GM18519 (cell line): ENCODE results near the gene PIK3R6.

Experiments
- ATAC-seq: cut with Tn5 transposase; IDR thresholded peaks from one replicate; pipeline ENCODE4 v1.9.1; 2021; ENCODE audit warnings: mild to moderate bottlenecking, moderate library complexity; ENCODE audit not compliant: unreplicated experiment, low FRiP score

The PIK3R6 gene

DNA sequence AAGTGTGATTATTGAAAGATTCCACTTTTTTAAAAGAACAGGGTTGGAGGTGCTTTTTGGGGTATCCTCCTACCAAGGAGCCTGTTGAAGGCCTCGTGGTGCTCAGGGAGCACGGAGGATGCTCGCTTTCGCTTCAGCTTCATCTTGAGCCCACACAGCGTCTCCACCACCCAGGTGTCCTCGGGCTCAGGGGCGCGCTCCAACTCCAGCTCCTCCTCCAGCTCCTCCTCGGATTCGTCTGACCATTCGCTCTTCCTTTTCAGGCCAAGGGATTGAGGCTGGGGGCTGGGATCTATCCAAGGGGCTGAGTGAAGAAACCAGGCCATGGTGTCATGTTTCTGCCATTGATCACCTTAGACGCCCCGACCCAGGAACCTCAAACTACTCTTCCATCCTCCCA, 110.3 kb downstream of the PIK3R6 start:
- no peak for ATAC-seq

DNA sequence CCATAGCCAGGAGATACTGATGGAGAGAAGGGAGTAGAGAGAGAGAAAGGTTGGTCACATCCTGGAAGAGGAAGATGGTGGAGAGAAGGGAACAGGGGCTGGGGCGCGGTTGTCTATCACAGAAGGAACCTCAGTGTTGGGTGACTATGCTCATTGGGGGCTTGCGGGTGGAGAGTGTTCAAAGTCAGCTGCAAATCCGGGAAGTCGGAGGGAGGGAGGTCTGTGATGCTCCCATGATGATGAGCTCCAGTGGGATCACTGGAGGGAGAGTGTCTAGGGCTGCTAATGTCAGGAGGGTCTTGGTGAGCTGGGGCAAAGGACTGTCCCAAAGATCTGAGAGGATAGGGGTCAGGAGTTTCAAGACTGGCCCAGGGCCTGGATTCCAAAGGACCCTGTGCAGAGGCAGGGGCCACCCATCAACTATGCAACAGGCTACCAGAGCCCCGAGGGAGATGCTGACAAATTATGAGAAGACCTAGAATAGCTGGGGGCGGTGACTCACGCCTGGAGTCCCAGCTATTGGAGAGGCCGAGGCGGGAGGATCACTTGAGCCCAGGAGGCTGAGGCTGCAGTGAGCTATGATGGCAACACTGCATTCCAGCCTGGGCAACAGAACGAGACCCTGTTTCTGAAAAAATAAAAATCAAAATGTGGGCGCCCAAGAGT, 111.8 kb downstream of the PIK3R6 start:
- ATAC-seq, result no peak

DNA sequence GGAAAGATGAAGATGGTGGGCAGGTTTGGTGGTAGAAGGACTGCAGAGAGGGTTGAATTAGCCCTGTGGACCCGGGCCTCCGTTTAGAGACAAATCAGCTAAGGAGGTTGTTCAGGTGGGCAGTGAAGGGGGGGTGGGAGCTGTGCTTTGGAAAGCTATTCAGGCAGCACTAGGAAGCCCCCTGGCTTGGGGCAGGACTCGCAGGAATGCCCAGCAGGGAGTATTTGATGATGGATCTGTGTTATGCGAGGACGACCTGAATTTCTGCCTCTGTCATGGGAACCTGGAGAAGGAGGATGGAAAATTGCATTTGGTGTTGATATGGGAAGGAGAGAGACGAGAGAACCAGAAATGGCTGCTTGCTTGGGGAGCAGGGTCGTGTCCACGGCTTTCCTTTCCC, 112.6 kb downstream of the PIK3R6 start:
- no peak for ATAC-seq

DNA sequence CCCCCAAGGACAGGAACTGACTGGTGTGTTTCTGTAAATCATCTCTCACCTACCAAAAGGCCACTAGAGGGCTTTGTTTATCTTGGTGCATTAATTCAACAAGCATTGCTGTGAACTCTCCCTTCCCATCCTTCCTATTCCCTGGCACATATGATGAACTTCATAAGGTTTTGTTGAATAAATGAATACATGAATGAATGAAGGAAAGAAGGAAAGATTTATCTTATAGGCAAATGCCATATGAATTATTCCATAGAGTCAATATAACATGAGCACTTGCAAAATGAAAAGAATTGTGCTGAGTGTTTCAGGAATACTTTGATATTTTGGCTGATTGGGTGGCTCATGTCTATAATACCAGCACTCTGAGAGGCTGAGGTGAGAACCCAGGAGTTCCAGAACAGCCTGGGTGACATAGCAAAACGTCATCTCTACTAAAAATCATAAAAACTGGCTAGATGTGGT, 113.5 kb downstream of the PIK3R6 start:
- no peak for ATAC-seq

DNA sequence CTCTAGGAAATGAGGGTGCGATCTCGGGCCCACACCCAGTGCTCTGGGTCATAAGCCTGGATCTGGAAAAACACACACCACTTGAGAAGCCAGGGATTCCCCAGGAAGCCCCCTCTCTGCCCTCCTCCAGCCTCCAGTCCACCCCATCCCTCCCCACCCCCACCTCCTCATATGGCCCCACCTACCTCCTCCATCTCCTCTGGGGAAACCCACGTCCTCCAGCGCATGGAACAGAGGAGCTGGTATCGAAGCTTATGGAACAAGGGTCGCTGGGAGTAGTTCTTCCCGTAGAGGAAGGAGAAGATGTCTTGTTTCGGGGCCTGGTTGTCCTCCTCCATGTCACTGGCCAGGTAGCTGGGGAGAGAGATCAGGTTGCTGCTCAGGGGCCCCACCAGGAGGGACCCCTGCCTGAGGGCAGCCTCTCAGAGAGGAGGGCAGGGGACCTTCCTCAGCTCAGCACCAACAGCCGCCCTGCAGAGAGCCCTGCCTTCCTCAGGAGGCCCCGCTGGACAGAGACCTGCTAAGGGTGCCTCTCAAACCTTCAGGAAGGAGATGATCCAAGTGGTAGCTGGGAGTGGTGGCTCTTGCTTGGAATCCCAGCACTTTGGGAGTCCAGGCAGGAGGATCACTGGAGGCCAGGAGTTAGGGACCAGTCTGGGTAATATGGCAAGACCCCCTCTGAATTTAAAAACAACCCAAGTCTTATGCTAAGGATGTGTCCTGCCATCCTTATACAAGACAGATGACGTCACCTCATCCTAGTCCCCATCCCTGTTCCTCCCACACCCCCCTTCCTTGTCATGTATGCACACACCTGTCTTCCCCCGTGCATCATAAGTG, 114.1 kb downstream of the PIK3R6 start:
- no peak for ATAC-seq
